HAP-1 (cell line): ENCODE measurements around the gene SPRN.
"Not testable (repeated sequence)": the region's sequence is repeated elsewhere in the genome, so short reads cannot be mapped to it uniquely, and the experiment has no call there.

ENCODE experiments used
- DNase-seq, 2 experiments: peaks; one replicate each; pipeline ENCODE4 v3.0.0-alpha.2; 2016 to 2020; ENCODE audit warnings: low spot score in 2 of 2
- H3K27me3 ChIP-seq: fragments of 250-450 bp; sonication (Bioruptor Pico); 2 replicates; pipeline ENCODE4 v1.5.1; 2020; ENCODE audit warnings: low read depth, mild to moderate bottlenecking, moderate library complexity
- H3K36me3 ChIP-seq: fragments of 250-450 bp; sonication (Bioruptor Pico); replicated peaks from 2 replicates; pipeline ENCODE4 v1.5.1; 2020; ENCODE audit warnings: mild to moderate bottlenecking
- H3K4me1 ChIP-seq: fragments of 250-450 bp; sonication (Bioruptor Pico); 2 replicates; pipeline ENCODE4 v1.5.1; 2020; ENCODE audit warnings: mild to moderate bottlenecking
- H3K4me3 ChIP-seq: fragments of 250-450 bp; sonication (Bioruptor Pico); 2 replicates; pipeline ENCODE4 v1.5.1; 2020; ENCODE audit warnings: mild to moderate bottlenecking, moderate library complexity
- H3K9me3 ChIP-seq: fragments of 250-450 bp; sonication (Bioruptor Pico); 2 replicates; pipeline ENCODE4 v1.5.1; 2020; ENCODE audit warnings: mild to moderate bottlenecking, moderate library complexity
- in situ Hi-C: fragments of 300-500 bp; cut with MboI; formaldehyde crosslinking; loops from 3 replicates; pipeline ENCODE4 v1.14.3; 2020; ENCODE audit warnings: low sequenced_read_pairs, inconsistent platforms, mixed read lengths

The SPRN gene

DNA sequence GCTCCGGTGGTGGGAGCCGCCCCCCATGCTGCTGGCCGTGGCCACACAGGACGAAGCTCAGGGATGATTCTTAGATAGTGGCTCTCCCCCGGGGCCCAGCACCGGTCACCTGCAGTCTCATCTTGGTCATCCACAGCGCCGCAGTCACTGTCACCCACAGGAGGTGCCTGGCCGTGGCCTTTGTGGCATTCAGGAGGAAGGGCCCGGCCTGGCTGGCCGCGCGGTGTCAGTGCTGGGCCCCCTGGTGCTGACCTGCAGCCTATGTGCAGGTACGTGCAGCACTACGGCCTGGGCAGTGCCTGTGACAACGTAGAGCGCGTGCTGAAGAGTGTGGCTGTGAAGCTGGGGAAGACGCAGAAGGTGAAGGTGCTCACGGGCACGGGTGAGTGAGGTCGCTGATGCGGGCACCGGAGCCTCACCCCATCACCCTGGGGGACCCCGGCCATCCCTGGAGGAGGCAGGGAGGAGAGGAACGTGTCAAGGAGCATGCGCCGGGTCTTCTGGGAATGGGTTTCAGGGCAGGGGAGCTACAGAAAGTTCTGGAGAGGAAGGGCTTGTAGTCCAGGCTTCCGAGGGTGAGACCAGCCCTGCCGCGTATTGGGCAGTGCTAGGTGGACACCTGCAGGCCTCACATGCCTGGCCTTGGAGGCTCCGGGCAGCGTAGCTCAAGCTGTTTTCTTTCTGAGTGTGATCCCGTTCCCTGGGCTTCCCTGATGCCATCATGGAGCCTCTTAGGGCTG lies 5.0 kb downstream of the SPRN start:
- DNase-seq: no peak
- Histone ChIP-seq H3K36me3 (peaks cover 33% of the 10 kb centered on the region), H3K27me3 (no peaks in the 10 kb centered on the region), H3K9me3 (no peaks in the 10 kb centered on the region), H3K4me1 (no peaks in the 10 kb centered on the region), H3K4me3 (no peak overlapping the region)
- in situ Hi-C loops: no loop called here

DNA sequence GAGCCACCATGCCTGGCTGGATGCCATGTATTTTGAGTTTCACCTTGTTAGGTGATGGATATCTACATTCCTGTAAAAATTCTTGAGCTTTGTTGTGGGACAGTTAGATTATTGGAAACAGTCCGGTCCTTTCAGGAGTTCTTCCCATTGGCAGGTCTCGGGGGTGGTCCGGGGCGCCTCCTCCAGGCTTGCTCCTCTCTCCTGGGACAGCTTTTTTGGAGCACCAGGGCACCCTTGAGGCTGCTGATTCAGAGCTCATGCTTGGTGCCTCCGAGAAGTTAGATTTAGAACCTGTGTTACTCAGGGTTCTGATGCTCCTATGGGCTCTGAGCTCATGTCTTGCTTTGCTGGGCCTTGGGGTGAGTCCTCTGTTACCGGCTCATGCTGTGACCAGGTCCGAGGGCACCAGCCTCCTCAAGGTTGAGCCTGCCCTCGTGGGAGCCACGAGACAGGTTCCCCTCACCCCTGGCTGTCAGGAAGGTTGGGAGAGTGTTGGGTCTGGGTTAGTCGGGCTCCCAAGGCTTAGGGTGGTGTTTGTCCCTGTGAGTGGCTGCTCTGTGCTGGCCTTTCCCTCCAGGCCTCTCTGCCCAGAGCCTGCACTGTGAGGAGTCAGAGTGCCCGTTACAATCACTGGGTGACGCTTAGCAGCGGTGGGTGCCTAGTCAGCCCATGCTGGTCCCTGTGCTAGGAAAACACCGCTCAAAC lies 6.0 kb downstream of the SPRN start:
- H3K4me1 ChIP-seq: no peaks in the 10 kb centered on the region
- peaks cover 35% of the 10 kb centered on the region for H3K36me3 ChIP-seq
- H3K27me3 ChIP-seq: no peaks in the 10 kb centered on the region
- in situ Hi-C loops: no loop called here
- H3K9me3 ChIP-seq: no peaks in the 10 kb centered on the region
- no peak overlapping the region for H3K4me3 ChIP-seq
- DNase-seq: no peak

DNA sequence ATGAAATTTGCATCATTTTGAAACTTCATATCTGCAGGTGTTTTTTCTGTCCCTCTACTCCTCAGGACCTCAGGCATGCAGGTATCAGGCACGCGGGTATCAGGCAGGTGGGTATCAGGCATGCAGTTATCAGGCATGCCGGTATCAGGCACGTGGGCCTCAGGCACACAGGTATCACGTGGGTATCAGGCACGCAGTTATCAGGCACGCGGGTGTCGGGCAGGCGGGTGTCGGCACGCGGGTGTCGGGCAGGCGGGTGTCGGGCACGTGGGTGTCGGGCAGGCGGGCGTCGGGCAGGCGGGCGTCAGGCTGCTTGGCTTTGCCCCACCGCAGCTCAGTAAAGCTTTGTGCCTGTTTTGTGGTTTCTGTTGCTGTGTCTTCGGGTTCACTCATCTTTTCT lies 8.7 kb downstream of the SPRN start:
- Histone ChIP-seq H3K9me3 (peaks cover 13% of the 10 kb centered on the region; the same call in 1 of the 2 replicates), H3K36me3 (peaks cover 59% of the 10 kb centered on the region), H3K4me3 (no peak overlapping the region), H3K4me1 (no peaks in the 10 kb centered on the region), H3K27me3 (no peaks in the 10 kb centered on the region)
- in situ Hi-C loops: no loop called here
- DNase-seq: no peak

DNA sequence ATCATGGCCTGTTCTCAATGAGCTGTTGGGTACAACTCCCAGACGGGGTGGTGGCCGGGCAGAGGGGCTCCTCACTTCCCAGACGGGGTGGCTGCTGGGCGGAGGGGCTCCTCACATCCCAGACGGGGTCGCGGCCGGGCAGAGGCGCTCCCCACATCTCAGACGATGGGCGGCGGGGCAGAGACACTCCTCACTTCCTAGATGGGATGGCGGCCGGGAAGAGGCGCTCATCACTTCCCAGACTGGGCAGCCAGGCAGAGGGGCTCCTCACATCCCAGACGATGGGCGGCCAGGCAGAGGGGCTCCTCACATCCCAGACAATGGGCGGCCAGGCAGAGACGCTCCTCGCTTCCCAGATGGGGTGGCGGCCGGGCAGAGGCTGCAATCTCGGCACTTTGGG lies 10.0 kb downstream of the SPRN start:
- H3K4me3 ChIP-seq, DNase-seq, H3K4me1 ChIP-seq, H3K27me3 ChIP-seq, in situ Hi-C loops: not testable (repeated sequence)
- Histone ChIP-seq H3K9me3 (peaks cover 13% of the 10 kb centered on the region; the same call in 1 of the 2 replicates), H3K36me3 (peaks cover 65% of the 10 kb centered on the region)

DNA sequence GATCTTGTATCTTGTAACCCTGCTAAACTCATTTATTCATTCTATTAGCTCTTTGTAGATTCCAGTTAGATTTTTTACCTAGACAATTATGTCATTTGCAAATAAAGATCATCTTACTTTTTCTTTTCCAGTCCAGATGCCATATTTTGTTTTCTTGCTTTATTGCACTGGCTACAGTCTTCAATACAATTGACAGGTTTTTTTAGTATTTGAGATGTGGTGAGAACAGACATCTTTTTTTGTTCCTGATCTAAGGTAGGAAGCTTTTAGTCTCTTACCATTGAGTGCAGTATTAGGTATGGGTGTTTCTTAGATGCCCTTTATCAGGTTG lies 12.1 kb downstream of the SPRN start:
- Histone ChIP-seq H3K27me3 (no peaks in the 10 kb centered on the region), H3K4me1 (no peaks in the 10 kb centered on the region), H3K4me3 (no peak overlapping the region), H3K36me3 (peaks cover 70% of the 10 kb centered on the region), H3K9me3 (peaks cover 13% of the 10 kb centered on the region; the same call in 1 of the 2 replicates)
- in situ Hi-C loops: no loop called here
- DNase-seq: no peak

DNA sequence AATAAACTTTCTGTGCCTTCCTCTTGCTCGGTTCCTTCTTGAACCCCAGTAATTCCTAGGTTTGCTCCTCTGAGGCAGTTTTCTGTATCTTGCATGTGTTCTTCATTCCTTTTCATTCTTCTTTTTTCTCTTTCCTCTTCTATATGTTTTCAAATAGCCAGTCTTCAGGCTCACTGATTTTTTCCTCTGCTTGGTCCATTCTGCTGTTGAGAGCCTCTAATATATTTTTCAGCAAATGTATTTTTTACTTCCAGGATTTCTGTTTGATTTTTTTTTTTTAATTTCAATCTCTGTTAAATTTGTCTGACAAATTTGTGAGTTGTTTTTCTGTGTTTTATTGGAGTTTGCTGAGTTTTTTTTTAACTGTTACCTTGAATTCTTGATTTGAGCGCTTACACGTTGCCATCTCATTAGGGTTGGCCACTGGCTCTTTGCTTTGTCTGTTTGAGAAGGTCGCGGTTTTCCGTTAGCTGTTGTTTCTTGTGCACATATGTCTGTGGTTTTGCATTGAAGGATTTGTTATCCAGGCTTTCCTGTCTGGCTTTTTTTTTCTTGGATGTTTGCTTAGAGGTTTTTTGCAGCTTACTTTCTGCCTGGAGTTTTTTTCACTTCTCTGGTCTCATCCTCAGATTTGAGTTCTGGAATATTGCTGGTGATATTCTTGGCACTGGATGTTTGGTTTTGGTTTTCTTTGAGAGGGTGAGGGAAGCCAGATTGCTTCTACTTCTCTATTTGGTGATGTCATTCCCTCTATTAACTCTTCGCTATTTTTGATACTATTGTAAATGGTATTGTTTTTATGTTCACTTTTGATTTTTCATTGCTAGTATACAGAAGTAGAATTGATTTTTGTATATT lies 12.7 kb downstream of the SPRN start:
- DNase-seq: no peak
- Histone ChIP-seq H3K9me3 (peaks cover 13% of the 10 kb centered on the region; the same call in 1 of the 2 replicates), H3K27me3 (no peaks in the 10 kb centered on the region), H3K36me3 (peaks cover 76% of the 10 kb centered on the region), H3K4me3 (no peak overlapping the region), H3K4me1 (no peaks in the 10 kb centered on the region)
- in situ Hi-C loops: no loop called here

DNA sequence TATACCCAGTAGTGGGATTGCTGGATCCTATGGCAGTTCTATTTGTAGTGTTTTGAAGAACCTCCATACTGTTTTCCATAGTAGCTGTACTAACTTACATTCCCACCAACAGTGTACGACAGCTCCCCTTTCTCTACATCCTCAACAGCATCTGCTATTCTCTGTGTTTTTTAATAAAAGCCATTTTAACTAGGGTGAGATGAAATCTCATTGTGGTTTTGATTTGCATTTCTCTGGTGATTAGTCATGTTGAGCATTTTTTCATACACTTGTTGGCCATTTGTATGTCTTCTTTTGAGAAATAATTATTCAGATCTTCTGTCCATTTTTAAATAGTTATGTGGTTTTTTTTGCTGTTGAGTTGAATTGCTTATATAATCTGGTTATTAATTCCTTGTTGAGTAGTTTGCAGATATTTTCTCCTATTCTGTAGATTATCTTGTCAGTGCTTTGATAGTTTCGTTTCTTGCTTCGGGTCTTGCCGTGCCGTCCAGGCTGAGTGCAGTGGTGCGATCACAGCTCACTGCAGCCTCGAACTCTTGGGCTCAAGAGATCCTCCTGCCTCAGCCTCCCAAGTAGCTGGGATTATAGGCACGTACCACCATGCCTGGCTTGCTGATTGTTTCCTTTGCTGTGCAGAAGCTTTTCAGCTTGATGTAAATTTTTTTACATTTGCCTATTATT lies 18.4 kb downstream of the SPRN start:
- no peak for DNase-seq
- Histone ChIP-seq H3K4me1 (no peaks in the 10 kb centered on the region), H3K9me3 (0 out of 2 replicates have a peak, but pooled peaks cover 2% of the 10 kb centered on the region), H3K4me3 (no peak overlapping the region), H3K36me3 (peaks cover 76% of the 10 kb centered on the region), H3K27me3 (no peaks in the 10 kb centered on the region)
- in situ Hi-C loops: no loop called here

DNA sequence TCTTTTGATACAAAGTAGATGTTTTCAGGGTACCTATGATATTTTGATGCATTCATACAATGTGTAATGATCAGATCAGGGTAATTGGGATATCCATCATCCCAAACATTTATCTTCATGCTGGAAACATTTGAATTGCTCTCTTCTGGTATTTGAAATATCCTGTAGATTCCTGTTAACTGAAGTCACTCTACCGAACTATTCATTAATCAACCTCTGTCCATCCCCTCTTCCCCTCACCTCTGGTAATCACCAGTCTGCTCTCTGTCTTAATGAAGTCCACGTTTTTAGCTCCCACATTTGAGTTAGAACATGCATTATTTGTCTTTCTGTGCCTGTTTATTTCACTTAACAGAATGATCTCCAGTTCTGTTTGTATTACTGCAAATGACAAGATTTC lies 19.2 kb downstream of the SPRN start:
- in situ Hi-C loops: no loop called here
- Histone ChIP-seq H3K36me3 (peaks cover 76% of the 10 kb centered on the region), H3K4me3 (no peak overlapping the region), H3K9me3 (no peaks in the 10 kb centered on the region), H3K27me3 (no peaks in the 10 kb centered on the region), H3K4me1 (no peaks in the 10 kb centered on the region)
- DNase-seq: no peak

DNA sequence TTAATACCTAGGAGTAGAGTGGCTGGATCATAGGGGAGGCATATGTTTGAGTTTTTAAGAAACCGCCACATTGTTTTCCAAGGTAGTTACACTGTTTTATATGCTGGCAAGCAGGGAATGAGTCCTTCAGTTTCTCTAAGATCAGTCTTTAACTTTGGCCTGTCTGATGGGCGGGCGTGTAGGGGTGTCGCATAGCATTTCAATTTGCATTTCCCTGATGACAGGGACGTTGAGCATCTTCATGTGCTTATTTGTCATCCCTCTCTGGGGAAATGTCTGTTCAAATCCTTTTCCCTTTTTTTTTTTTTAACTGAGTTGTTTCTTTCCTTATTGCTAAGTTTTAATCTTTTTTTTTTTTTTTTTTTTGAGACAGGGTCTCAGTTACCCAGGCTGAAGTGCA lies 20.6 kb downstream of the SPRN start:
- in situ Hi-C loops: no loop called here
- DNase-seq: no peak
- H3K9me3 ChIP-seq: no peaks in the 10 kb centered on the region
- H3K27me3 ChIP-seq: no peaks in the 10 kb centered on the region
- H3K4me1 ChIP-seq: no peaks in the 10 kb centered on the region
- H3K36me3 ChIP-seq: peaks cover 73% of the 10 kb centered on the region
- H3K4me3 ChIP-seq: no peak overlapping the region

DNA sequence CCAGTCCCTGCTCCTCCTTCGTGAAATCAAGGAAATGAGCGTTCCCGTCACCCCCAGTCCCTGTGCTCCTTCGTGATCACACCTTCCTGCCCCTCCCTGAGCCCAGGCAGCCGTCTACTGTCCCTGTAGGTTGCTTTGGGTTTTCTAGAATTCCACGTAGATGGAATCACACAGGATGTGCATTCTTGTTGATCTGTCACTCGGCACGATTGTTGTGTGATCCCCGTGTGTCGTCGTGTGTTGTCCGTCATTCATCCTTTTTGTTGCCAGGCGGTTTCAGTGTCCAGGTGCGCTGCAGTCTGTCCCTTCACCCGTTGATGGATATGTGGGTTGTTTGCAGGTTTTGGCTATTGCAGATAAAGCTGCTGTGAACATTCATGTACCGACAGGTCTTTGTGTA lies 21.1 kb downstream of the SPRN start:
- Histone ChIP-seq H3K27me3 (no peaks in the 10 kb centered on the region), H3K4me3 (no peak overlapping the region), H3K36me3 (peaks cover 77% of the 10 kb centered on the region), H3K9me3 (no peaks in the 10 kb centered on the region), H3K4me1 (no peaks in the 10 kb centered on the region)
- in situ Hi-C loops: no loop called here
- no peak for DNase-seq

DNA sequence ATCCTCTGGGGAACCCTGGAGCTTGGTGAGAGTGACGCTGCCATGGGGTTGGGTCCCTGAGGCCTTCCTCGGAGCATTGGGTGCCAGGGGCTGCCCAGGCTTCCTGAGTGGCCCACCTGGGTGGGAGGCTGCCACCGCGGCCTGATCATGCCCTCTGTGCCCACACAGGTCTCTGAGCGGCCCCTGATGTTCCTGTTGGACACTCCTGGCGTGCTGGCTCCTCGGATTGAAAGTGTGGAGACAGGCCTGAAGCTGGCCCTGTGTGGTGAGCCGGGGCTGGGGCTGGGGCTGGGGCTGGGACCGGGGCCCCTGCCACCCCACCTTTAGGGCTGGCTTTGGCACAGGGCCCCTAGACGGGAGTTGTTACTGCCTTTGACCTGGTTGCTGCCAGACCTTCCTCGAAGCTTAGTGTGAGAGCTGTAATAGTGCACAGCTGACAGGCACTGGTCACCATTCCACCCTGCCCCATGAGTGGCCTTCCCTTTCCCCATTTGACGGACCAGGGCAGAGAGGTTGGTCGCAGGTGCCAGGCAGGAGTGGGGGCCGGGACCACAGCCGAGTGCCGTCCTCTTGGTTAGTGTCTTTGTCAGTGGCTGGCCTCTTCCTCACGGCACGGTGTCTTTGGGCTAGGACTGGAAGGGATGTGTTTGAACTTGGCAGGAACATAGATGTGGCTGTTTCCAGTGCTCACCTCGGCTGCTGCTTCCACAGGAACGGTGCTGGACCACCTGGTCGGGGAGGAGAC lies 22.3 kb downstream of the SPRN start:
- H3K36me3 ChIP-seq: peaks cover 71% of the 10 kb centered on the region
- in situ Hi-C loops: no loop called here

DNA sequence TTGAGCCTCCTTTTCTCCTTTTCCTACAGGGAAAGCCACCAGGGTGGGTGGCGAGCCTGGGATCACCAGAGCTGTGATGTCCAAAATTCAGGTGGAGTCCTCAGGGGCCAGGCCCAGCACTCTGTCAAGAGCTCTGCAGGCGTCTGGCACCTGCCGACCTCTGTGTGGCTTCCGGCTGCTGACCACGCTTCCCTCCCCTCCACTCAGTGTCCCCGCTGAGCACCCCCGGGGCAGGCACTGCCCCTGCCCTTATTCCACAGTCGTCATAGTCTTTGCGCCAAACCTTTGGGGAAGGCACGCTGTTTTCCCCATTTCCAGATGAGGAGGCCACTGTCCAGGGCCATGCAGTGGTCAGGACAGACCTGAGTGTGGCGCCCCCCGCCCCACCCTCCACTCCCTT lies 22.9 kb downstream of the SPRN start:
- peaks cover 66% of the 10 kb centered on the region for H3K36me3 ChIP-seq
- H3K27me3 ChIP-seq: no peaks in the 10 kb centered on the region
- H3K4me1 ChIP-seq: no peaks in the 10 kb centered on the region
- no peaks in the 10 kb centered on the region for H3K9me3 ChIP-seq
- in situ Hi-C loops: no loop called here
- no peak overlapping the region for H3K4me3 ChIP-seq
- DNase-seq: no peak

More for the DNA sequence above, 22.3 kb downstream of the SPRN start:
- Histone ChIP-seq H3K4me3 (no peak overlapping the region), H3K9me3 (no peaks in the 10 kb centered on the region), H3K27me3 (no peaks in the 10 kb centered on the region), H3K4me1 (no peaks in the 10 kb centered on the region)
- DNase-seq: no peak
